NCI-H446 (cell line): ENCODE measurements around the gene BMPR1B.
"Not testable (repeated sequence)": the region's sequence is repeated elsewhere in the genome, so short reads cannot be mapped to it uniquely, and the experiment has no call there.

Experiments used
- DNase-seq, 2 experiments: peaks; one replicate each; lab custom pipeline; 2025; lab: John Stamatoyannopoulos, UW

Gene BMPR1B

GRCh38 chr4:94833394-94833793 is 75.6 kb downstream of the BMPR1B start:
- no peak for DNase-seq

GRCh38 chr4:94834501-94834900 is 76.7 kb downstream of the BMPR1B start:
- no peak for DNase-seq

DNA sequence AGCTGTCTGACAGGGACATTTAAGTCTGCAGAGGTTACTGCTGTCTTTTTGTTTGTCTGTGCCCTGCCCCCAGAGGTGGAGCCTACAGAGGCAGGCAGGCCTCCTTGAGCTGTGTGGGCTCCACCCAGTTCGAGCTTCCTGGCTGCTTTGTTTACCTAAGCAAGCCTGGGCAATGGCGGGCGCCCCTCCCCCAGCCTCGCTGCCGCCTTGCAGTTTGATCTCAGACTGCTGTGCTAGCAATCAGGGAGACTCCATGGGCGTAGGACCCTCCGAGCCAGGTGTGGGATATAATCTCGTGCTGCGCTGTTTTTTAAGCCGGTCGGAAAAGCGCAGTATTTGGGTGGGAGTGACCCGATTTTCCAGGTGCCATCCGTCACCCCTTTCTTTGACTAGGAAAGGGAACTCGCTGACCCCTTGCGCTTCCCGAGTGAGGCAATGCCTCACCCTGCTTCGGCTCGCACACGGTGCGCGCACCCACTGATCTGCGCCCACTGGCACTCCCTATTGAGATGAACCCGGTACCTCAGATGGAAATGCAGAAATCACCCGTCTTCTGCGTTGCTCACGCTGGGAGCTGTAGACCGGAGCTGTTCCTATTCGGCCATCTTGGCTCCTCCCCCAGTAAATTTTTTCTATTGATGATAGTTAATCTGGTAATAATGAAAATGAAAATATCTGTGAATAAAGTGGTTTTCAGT is 83.6 kb downstream of the BMPR1B start:
- not testable (repeated sequence) for DNase-seq

DNA sequence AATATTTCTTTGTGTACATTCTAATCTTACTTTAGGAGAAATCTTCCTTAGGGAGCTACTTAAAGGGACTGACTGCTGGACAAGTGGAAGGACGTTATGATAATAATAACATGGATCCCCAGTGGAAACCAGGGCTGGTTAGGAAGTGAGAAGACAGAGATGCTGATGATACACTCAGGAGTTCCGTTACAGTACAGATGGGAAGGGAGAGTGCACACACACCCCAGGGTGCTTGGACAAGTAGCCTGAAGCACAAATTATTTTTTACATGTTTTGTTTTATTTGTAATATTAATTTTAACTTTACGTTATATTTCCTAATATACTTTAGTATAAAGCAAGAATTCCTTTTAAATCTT is 84.1 kb downstream of the BMPR1B start:
- DNase-seq = no peak

- no peak for DNase-seq
Measured at GRCh38 chr4:94843216-94843615, 85.5 kb downstream of the BMPR1B start.

DNA sequence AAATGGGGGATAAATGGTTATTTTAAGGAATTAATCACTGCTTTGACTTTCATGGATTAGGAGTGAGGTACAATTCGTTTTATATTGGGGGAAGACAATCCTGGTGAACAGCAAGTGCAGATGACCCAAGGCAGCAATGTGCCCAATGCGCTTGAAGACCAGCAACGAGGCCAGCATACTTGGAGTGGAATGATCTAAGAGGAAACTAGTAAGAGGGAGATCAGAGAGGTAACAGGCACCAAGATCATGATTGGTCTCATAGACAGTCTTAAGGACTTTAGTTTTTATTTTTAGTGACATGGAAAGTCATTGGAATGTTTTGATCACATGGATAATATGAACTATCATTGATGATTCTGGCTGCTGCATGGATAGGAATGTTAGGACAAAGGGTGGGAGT is 90.6 kb downstream of the BMPR1B start:
- no peak for DNase-seq

GRCh38 chr4:94849901-94850300 is 92.1 kb downstream of the BMPR1B start:
- no peak for DNase-seq

GRCh38 chr4:94852616-94853015 is 94.9 kb downstream of the BMPR1B start:
- no peak for DNase-seq

GRCh38 chr4:94856030-94856429 is 98.3 kb downstream of the BMPR1B start:
- no peak for DNase-seq

GRCh38 chr4:94870146-94870545 is 112.4 kb downstream of the BMPR1B start:
- DNase-seq = no peak

GRCh38 chr4:94871644-94872305 is 114.0 kb downstream of the BMPR1B start:
- DNase-seq = no peak

DNA sequence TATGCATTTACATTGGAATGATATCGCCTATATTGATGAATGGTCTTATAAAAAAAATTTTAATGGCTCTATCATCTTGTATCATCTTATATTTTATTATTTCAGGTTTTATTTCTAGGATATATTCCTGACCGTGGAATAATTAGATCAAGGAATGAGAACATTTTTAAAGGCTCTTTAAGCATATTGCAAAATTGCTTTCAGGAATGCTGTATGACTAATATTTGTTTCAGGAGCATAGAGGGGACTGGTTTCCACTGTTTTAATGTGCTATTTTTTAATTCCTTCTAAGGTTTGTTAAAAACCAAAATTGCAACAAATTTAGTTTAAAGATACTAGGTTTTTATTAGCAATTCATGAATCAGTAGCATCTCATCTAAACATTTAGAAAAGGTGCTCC is 120.2 kb downstream of the BMPR1B start:
- no peak for DNase-seq

- no peak for DNase-seq
Measured at GRCh38 chr4:94880956-94881355, 123.2 kb downstream of the BMPR1B start.

DNA sequence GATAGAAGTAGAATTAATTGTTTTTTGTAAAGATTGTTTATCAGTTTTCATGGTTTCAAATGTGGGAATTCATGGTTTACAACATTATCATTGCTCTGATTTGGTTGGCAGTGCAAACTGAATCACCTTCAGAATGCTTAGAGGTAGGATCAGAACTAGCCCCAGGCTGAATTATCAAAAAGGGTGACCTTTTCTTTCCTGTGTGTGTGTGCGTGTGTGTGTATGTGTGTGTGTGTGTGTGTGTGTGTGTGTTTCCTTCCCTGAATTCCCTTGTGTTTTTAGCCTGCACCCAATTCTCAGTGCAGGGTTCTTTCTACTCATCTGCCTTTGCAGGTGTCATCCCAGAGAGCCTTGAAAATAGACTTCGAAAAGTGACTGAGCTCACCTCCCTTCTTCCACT is 125.0 kb downstream of the BMPR1B start:
- DNase-seq = no peak

- DNase-seq = no peak
Measured at GRCh38 chr4:94887027-94887426, 129.3 kb downstream of the BMPR1B start.

DNA sequence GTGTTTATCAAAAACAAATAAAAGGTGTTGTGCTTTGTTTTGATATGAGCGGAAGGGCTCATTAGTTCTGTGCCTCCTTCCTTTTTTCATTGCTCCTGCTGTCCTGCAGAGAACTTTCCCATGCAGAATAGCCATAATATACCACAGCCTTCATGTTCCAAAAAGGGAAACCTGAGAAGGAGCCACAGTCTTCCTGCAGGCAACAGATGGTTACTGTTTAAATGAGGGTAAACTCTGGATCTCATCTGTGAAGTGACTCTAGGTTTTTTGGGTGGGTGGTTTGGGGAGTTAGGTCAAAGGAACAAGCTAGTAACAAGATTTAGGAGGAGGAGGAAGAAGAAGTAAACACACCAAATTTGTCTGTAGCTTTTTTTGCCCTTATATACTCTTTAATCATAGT is 131.8 kb downstream of the BMPR1B start:
- no peak for DNase-seq

DNA sequence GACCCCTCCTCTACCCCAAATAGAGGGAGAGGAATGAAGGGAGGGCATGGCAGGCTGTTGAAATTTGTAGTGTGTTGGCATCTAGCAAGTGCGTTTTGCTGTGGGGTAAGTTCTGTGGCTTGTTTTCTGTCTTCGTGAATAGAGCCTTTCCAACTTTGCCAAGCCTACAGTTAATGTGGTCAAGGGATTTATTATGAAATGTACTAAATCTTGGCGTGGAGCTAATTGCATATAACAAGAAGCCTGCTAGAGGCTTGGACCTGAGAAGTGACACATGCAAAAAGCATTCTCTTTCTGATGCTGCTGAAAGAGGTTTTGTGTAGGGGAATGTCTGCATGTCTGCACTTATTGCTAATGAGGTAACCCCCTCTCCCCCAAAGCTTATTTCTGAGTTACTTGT is 132.2 kb downstream of the BMPR1B start:
- DNase-seq = no peak

DNA sequence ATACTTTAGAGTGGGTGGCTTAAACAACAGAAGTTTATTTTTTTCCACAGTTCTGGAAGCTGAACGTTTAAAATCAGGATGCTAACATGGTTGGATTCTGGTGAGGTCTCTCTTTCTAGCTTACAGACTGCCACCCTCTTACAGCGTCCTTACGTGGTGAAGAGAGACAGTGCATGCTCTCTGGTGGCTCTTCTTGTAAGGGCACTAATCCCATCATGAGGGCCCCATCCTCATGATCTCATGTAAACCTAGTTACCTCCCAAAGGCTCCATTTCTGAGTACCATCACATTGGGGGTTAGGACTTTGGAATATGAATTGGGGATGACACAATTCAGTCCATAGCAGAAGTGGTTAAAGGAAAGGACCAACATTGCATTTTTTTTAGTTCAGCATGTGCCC is 132.8 kb downstream of the BMPR1B start:
- DNase-seq = no peak

DNA sequence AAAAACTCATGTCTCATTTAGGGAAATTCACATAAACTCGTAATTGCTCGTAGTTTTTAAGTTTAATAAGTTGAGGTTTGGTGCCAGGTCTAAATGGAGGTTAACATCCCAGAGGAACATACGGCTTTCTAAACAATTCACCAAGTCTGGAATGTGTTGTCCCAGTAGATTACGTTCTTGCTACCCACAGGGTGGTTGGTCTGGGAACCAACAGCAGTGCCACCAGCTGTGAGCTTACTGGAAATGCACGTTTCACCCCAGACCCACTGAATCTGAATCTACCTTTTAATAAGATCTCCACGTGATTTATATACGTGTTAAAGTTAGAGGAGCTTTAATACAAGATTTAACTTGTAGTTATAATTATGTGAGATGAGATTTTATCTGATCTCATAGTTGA is 134.3 kb downstream of the BMPR1B start:
- DNase-seq = no peak

DNA sequence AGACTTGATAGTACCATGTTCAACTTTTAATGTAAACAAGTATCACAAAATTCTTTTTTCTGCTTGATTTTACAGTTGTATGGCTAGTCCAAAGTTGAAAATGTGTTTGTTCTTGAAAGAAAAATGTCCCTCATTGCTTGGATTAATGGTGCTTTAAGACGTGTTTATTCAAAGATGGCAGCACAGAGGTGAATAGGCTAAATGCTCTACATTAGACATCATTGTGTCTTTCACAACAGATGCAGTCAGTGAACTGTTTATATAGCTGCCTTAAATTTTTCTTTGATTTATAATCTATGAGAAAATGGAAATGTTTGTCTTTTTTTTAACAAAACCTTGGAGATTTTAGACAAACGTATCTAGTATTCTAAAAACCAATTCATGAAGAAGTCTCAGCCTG is 137.3 kb downstream of the BMPR1B start:
- DNase-seq = no peak

DNA sequence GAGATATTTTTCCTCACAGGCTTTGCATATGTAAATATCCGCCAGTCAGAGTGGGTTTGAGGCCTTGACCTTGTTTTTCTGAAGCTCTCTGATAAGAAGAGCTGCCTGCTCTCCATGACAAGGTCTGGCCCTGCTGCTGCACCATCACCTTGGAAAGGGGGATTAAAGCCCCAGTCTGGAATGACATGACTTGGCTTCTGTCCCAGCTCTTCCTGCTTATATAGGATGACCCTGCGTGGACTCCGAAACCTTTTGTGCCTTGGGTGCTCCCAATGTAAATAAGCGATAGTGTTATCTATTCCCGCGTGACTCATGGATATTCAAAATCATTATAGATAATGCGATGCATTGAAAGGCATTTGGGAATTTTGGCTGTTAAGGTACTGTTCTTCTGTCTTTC is 139.3 kb downstream of the BMPR1B start:
- DNase-seq = no peak

DNA sequence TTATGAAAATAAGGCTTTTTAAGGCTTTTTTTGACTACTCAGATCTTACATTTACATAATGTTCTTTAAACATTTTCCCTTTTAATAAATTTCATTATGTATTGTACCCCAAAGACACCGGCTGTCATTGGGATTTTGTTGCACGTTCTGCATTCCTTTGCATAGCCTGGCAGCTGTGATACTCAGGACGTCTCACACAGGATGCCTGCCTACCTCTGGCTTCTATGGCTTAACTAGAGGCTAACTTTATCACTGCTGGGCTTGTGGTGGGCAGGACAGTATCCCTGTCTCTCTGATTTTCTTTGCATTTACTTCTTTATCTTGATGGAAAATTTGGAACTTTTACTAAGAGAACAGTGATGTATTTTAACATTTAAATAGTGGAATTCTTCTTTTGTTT is 147.8 kb downstream of the BMPR1B start:
- no peak for DNase-seq

- DNase-seq = no peak
Measured at GRCh38 chr4:94909645-94910044, 151.9 kb downstream of the BMPR1B start.

DNA sequence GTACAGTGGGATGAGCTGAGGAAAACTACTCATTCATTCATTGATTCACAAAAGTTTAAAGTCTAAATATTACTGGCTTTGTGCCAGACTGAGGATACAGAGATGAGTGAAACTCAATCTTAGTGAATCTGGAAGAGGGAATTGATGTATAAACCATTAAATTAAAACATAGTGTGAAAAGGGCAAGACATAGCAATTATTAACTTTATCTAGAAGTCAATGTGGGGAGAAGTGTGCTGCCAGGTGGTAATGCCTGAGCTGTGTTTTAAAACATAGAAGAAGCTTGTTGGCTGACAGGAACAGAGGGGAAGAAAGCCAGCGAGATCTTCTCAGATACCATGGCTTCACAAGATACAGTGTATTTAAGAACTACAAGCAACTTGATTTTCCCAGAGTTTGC is 153.4 kb downstream of the BMPR1B start:
- DNase-seq = no peak
